ENCODE results near the gene RDH13.
"Not testable (repeated sequence)": the region's sequence is repeated elsewhere in the genome, so short reads cannot be mapped to it uniquely, and the experiment has no call there.

Gene RDH13

DNA sequence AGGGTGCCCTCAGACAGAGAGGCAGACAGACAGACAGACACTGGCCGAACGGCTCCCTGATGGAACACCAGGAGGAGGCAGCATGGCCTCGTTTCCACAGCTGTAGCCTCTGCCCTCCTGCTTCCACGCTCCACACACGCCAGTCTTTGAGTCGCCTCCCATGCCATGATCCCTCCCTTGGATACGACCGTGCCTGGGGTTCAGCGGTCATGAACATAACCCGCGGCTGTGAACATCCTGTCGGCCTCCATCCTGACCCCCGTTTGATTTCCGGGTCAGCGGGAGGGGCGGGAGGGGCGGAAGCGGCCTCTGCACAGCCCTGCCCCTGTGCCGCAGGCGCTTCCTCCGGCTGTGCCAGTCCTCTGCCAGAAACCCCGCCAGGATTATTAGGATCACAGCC lies 48.2 kb downstream of the RDH13 start:
- DNase-seq (ENCODE audit: low spot score) = no peak

DNA sequence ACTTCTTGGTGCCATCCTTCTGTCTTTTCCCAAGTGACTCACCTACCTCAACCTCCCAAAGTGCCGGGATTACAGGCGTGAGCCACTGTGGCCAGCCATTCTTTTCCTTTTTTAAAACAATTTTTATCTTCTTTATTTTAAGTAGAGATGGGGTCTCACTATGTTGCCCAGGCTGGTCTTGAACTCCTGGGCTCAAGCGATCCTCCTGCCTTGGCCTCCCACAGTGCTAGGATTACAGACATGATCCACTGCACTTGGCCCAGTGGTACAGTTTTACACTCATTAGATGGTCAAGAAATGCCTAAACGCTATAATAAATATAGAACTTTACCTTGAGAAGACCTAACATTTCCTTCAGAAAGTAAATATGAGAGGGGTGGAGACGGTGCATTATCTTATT lies 49.4 kb downstream of the RDH13 start:
- no peak for DNase-seq (ENCODE audit: low spot score)

DNA sequence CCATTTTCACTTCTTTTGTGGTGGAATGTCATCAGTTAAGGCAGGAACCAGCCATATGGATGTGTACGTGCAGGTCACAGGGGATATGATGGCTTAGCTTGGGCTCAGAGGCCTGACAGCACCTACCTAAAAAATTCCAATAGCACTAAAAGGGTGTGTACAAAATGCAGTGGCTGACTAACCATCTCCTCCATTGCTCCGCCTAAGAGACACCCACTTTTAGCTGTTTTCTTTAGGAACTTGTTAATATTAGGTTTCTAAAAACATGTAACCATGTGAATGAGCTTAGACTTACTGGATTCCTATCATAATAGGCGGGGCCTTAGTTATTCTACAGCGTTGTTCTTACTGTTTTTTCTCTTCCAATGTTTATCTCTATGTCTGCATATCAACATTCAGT lies 50.6 kb downstream of the RDH13 start:
- no peak for DNase-seq (ENCODE audit: low spot score)

DNA sequence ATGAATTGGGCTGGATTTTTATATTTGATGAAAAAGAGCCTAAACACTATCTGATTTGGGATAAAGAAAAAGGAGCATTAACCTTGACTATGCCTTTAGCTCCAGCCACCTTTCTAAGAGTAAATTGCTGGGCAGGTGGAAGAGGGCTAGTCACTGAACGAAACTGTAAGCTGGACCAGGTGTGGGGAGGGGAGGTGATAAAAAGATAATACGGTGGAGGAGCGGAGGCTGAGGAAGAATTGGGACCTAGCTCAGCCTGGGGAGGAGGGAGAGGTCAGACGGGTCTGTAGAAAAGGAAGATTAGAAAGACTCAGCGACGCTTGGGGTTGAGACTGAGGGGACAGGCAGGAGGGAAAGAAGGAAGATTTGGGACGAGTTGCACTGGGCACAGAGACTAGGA lies 52.4 kb downstream of the RDH13 start:
- DNase-seq (ENCODE audit: low spot score) = not testable (repeated sequence)

DNA sequence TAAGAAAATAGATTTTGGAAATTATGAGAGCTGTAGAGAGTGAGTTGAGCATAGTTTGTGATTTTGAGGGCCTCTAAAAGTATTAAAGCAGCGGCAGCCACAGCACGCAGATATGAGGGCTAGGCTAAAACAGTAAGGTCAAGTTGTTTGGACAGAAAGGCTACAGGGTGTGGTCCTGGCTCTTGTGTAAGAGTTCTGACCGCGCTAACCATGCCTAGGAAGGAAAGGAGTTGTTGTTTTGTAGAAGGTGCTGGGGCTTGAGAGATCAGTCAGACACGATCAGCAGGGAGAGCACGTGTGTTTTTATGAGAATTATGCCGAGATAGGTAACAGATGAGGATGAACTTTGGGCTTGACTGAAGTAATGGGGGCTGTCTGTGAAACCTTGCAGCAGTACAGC lies 54.2 kb downstream of the RDH13 start:
- not testable (repeated sequence) for DNase-seq (ENCODE audit: low spot score)

DNA sequence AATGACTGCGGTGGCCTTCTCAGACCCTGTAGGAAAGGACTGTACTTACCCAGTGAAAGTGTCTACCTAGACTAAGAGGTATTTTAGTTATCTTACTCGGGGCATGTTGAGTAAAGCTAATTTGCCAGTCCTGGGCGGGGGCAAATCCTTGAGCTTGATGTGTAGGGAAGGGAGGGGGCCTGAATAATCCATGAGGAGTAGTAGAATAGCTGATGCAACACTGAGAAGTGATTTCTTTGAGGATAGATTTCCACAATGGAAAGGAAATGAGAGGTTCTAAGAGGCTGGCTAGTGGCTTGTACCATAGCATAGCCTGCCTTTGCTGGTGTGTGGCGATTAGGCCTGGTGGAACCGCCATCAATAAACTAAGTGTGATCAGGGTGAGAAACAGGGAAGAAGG lies 54.8 kb downstream of the RDH13 start:
- DNase-seq (ENCODE audit: low spot score) = not testable (repeated sequence)

DNA sequence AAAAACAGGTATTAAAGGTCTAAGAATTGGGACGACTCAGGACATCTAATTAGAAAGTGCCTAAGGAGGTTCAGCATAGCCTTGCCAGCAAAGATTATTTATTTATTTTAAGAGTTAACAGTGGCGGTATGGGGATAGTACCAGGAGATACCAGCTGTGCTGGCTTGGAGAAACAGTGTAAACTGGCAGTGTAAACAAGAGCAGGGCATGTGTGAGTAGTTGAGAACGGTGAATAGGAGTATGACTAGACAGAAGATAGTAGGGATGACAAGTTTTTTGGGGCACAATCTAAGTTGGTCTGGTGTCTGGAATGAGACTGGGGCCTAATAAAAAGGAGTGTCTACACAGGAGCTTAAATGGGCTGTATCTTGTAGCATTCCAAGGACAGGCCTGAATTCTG lies 55.4 kb downstream of the RDH13 start:
- not testable (repeated sequence) for DNase-seq (ENCODE audit: low spot score)

DNA sequence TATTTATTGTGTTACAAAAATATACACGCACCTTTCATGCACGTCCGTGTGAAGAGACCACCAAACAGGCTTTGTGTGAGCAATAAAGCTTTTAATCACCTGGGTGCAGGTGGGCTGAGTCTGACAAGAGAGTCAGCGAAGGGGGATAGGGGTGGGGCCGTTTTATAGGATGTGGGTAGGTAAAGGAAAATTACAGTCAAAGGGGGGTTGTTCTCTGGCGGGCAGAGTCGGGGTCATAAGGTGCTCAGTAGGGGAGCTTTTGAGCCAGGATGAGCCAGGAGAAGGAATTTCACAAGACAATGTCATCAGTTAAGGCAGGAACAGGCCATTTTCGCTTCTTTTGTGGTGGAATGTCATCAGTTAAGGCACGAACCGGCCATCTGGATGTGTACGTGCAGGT lies 56.2 kb downstream of the RDH13 start:
- not testable (repeated sequence) for DNase-seq (ENCODE audit: low spot score)

DNA sequence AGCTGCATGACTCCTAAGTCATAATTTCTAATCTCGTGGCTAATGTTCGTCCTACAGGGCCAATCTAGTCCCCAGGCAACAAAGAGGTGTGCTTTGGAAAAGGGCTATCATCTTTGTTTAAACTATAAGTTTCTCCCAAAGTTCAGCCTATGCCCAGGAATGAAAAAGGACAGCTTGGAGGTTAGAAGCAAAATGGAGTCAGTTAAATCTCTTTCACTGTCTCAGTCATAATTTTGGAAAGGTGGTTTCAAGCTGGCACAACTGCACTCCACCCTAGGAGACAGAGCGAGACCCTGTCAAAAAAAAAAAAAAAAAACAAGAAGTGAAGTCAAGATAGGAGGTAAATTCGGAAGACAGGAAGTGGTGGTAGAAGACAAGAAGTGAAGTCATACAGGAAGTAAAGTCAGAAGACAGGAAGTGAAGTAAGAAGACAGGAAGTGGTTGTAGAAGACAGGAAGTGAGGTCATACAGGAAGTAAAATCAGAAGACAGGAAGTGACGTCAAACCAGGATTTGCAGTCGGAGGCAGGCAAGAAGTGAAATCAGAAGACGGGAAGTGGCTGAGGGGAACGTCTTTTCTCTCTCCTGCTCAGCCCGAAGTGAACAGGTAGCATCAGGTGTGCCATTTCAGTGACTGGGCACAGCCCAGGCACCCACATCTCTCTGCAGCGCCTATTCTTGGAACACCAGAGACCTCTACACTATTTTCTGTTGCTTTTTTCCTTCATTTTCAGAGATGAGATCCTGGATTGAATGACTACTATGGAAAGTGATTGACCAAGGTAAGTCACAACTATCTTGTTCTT lies 57.1 kb downstream of the RDH13 start:
- DNase-seq (ENCODE audit: low spot score) = peak; percentile 26

DNA sequence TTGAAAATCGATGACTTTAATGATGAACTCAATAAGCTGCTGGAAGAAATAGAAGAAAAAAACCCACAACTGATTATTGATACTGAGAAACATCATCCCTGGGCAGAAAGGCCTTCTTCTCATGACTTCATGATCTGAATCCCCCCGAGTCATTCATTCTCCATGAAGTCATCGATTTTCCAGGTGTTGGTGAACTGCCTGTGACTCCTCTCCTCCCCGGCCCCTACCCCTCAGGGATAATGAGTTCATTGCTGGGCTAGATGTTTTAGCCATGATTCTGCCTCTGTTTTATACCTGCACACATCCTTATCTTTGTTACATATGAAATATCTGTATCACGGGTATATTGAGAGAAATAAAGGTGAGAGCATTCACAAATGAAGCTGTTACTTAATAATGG lies 62.2 kb downstream of the RDH13 start:
- no peak for DNase-seq (ENCODE audit: low spot score)

DNA sequence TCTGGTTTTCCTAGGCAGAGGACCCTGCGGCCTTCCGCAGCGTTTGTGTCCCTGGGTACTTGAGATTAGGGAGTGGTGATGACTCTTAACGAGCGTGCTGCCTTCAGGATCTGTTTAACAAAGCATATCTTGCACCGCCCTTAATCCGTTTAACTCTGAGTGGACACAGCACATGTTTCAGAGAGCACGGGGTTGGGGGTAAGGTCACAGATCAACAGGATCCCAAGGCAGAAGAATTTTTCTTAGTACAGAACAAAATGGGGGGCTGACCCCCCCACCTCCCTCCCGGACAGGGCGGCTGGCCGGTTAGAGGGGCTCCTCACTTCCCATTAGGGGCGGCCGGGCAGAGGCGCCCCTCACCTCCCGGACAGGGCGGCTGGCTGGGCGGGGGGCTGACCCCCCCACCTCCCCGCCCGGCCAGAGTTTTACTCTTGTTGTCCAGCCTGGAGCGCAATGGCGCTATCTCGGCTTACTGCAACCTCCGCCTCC lies 64.2 kb downstream of the RDH13 start:
- DNase-seq (ENCODE audit: low spot score) = not testable (repeated sequence)

DNA sequence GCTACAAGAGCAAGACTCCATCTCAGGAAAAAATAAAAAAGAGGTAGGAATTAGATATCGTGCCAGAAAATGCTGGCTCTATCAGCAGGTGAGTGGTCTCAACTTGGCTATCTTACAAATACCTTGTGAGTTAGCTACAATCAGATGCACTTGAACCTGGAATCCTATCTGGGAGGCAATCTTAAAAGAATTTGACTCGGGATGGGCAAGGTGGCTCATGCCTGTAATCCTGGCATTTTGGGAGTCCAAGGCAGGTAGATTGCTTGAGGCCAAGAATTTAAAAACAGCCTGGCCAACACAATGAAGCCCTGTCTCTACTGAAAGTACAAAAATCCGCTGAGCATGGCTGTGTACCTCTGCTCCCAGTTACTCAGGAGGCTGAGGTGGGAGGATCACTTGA lies 67.4 kb downstream of the RDH13 start:
- no peak for DNase-seq (ENCODE audit: low spot score)
